ENCODE measurements around the gene DOCK4.

The DOCK4 gene

GRCh38 chr7:111730476-111731300, 475.5 kb downstream of the DOCK4 start:
- DNase-seq (ENCODE audit: low read depth in 2 of 2): no peak

DNA sequence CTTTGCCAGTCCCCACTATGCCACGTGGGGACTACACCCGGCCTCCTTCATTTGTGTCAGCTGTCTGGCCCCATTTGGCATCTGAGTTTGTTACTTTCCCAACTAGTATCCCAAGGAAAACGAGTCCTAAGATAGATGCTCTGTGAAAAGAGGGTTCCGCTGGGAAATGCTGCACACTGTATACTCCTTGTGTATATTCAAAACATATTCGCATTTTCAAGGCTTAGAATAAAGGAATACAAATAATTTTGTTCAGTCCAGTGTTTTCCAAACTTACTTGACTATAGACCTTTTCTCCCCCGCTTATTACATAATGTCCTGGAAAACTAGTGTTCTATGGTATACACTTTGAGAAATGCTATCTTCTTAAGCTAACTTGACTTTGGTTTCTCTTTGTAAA, 476.1 kb downstream of the DOCK4 start:
- DNase-seq (ENCODE audit: low read depth in 2 of 2): no peak

DNA sequence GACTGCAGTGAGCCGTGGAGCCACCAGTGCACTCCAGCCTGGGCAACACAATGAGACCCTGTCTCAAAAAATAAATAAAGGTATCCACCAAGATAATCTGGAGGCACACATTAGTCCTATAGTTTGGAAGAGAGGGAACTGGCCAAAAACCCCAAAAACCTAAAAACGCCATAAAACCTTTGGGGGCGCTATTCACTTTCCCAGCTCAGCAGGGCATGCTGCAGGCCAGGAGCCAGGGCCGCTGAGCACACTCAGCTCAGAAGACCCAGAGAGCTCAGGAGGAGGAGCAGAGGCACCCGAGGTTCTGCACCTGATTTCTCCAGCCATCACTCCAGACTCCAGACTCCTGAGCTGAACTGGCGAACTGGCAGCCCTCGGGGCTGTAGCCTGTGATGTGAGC, 476.7 kb downstream of the DOCK4 start:
- no peak for DNase-seq (ENCODE audit: low read depth in 2 of 2)

DNA sequence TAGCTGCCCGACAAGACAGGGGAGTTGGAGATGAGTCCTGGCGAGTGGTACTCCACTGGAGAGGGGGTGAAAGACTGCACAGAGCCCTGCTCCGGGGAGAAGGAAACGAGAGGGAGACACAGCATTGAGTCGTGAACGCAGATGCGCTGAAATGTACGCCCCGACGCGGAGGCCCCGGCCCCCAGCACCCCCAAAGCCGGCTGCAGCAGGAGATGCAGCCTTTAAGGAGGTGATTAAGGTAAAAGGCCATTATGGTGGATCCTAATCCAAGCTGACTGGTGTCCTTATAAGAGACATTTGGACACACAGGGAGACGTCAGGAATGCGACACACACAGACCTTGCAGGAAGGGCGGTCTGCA, 477.6 kb downstream of the DOCK4 start:
- no peak for DNase-seq (ENCODE audit: low read depth in 2 of 2)

- DNase-seq (ENCODE audit: low read depth in 2 of 2): no peak
These were observed 478.1 kb downstream of the DOCK4 start for GRCh38 chr7:111727905-111728634.

- no peak for DNase-seq (ENCODE audit: low read depth in 2 of 2)
These were observed 487.3 kb downstream of the DOCK4 start for GRCh38 chr7:111718886-111719285.

DNA sequence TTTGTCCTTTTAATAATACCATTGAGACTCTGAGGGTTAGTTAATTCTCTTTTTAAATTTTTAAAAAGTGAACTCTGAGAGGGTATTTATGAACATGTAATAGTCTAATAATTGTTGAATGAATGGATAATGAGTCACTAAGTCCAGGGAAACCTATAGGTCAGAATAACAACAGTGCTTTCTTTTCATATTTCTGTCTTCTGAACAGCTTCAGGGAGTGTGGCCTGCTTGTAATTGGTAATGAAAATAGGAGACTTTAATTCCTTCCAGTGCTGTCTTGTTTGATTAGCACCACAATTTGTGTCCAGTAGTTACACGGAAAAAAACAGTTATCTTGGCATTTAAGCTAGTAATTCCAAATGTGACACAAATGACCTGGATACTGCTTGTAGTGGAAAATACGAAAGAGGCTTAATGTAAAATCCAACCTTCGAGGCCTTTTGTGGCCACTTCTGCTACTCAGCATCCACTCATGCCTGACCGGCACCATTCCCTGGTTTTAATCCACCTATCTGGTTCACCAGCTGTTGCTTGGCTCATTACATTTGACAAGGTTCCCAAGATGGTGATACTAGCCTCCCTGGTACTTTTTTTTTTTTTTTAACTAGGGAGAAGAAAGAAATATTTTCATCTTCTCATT, 494.7 kb downstream of the DOCK4 start:
- no peak for DNase-seq (ENCODE audit: low read depth in 2 of 2)

DNA sequence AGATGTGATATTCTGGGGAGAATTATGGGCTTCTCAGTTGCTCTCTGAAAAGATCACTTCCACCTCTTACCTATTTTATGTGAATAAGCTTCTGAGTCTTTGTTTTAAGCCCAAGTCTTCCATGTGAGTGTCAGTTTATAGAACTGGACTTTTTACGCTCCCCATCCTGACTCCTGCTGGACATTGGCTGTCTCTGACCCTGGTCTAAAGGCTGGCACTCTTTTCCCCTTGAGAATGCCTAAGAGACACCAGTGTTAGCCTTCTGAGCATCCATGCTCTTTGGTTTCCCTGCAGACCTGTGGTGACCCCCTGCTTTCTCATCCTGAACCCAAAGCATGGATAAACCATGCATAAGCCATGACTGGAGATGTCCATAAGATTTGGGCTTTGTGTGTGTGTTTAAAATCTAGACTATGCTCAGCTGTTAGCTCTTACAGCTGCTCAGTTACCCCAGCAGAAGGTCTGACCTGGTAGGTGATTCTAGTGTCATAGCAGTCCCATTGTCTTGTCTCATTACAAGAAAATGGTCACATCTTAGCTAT, 495.3 kb downstream of the DOCK4 start:
- DNase-seq (ENCODE audit: low read depth in 2 of 2): no peak

DNA sequence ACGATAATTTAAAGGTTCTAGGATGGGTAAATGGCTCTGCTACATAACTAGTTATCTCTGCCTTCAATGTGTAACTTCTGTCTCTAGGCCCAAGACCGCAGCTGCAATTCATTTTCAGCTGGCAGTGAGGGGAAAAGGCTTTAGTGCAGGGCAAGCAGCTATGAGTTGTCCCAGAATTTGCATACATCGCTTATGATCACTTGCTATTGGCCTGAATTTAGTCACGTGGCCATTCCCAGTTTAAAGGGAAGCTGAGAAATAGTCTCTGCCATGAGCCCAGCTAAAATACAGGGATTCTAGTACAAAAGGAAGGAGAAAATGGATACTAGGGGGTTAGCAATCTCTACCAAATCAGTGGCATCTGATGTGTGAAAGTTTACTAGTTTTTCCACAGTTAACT, 498.1 kb downstream of the DOCK4 start:
- no peak for DNase-seq (ENCODE audit: low read depth in 2 of 2)

DNA sequence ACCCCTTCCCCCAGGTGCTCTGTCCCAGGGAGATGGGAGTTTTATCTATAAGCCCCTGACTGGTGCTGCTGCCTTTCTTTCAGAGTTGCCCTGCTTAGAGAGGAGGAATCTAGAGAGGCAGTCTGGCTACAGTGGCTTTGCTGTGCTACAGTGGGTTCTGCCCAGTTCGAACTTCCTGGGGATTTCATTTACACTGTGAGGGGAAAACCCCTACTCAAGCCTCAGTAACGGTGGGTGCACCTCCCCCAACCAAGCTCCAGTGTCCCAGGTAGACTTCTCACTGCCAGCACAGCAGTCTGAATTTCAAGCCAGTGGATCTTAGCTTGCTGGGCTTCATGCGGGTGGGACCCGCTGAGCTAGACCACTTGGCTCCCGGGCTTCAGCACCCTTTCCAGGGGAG, 500.4 kb downstream of the DOCK4 start:
- DNase-seq (ENCODE audit: low read depth in 2 of 2): no peak

DNA sequence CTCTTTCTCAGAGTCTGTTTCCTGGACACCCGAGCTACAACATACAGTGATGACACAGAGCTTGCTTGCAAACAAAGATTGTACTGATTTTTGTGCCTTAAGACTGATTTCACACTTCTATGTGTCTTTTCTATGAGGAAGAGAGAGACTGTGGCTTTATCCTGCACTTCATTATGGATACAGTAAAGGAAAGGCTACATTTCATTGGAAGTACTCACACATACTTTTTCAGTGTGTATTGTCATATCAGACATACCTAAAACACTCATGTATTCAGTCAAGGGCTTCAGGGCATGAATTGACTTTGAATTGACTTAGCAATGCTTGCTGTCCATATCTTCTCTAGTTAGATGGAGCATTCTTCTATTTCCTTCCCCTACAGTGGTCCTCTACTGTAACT, 508.4 kb downstream of the DOCK4 start:
- DNase-seq (ENCODE audit: low read depth in 2 of 2): no peak

DNA sequence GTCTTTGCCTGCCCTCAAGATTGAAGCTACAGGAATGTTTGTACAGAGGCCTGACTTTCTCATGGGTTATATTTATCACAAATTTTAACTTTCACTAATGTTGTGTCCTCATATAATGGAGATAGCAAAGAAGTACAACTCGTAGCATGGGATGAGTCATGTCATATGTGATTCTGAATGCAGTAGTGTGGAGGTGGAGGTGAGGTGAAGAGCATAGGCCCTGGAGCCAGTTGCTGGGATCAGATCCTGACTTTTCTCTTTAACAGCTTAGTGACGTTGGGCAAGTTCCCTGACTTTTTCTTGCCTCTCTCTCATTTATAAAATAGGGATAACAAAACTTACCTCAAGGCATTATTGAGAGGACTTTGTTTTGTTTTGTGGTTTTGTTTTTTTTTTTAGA, 511.8 kb downstream of the DOCK4 start:
- no peak for DNase-seq (ENCODE audit: low read depth in 2 of 2)

DNA sequence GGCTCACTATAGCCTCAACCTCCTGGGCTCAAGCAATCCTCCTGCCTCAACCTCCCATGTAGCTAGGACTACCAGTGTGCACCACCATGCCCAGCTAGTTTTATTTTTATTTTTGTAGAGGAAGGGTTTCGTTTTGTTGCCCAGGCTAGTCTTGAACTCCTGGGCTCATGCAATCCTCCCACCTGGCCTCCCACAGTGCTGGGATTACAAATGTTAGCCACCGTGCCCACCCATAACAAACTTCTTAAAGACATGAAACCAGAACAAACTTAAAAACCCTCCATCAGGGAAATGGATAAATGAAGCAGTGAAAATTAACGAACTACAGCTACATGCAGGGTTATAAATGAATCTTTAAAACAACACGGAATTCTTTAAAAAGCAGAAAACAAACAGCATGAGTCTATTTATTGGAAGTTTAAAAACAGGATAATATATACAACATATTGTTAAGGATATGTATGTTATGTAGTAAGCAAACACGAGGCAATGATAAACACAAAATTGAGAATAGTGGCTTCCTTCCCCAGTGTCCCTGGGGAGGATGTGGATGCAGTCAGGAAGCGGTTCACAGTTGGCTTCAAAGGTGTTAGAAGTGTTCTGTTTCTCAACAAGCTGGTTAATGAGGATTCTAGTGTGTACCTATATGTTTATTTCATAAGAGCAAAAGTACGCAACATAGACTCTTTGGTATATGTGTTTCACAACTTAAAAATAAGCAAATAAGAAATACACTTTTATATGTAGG, 515.7 kb downstream of the DOCK4 start:
- no peak for DNase-seq (ENCODE audit: low read depth in 2 of 2)

DNA sequence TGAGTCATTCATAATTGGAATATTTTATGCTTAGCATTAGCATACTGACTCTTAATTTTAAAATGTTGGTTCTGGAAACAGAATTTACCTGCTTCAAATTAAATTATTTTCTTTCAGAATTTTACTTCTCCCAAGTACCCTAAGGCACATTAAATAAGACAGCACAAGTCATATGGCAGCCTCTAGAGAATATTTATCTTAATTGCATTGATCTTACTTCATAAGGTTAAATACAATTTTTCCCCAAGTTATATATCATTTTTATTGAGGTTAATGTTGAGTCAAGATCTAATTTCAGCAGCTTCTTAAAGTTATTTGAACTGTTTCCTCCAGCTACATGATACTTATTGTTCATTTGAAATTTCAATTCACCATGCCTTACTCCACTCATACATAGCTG, 520.9 kb downstream of the DOCK4 start:
- DNase-seq (ENCODE audit: low read depth in 2 of 2): no peak

GRCh38 chr7:111682588-111683340, 523.4 kb downstream of the DOCK4 start:
- no peak for DNase-seq (ENCODE audit: low read depth in 2 of 2)

DNA sequence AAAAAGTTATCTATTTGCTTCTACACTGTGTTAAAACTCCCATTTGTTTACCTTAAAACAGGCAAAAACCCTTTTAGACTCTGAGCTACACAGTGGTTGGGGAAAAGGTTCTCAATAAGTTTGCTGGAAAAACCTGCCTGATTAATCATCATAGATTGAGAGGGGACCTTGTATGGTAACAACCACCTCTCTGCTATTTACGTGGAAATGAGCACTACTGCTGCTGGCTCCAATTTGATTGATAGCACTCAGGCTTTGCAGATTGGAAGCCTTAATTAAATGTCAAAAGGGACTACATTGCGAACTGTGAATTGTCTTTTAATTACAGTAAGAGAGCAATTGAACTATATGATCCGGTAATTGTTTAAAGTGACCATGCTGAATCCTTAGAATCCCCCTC, 525.0 kb downstream of the DOCK4 start:
- DNase-seq (ENCODE audit: low read depth in 2 of 2): no peak

- DNase-seq (ENCODE audit: low read depth in 2 of 2): no peak
These were observed 527.2 kb downstream of the DOCK4 start for GRCh38 chr7:111678986-111679385.

DNA sequence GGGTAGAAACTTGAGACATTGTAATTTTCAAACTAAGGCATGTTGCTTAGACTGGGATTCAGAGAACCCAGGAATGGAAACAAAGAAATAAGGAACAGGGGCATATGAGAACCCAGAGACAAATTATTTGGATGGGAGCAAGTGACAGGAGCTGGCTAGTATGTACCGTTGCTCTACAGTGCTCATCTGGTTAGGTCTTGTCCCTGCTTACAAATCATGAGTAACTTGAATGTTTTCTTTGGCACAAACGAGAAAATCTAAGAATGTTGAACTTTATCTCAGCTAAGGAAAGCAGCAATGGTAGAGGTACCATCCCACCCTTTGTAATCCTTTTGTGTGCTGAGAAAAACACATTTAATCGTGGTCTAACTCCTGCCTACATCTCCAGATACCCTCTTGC, 527.9 kb downstream of the DOCK4 start:
- no peak for DNase-seq (ENCODE audit: low read depth in 2 of 2)

DNA sequence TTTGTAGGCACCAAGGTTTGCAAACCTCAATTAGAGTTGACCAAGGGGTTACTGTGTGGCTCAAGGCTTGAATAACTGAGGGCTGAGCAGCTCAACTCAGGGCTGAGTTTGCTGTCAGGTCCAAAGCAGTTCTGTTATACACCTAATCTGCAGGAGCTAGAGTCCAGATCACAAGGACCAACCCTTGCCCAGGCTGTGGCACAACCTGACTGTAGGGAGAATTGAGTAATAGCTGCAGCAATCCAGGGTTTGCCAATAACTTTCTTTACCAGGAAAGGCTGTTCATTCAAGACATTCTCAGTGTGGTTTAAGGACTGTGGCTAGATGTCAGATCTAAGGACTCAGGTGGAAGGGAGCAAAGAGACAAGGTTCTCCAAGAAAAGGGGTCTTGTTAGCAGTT, 528.4 kb downstream of the DOCK4 start:
- DNase-seq (ENCODE audit: low read depth in 2 of 2): no peak

DNA sequence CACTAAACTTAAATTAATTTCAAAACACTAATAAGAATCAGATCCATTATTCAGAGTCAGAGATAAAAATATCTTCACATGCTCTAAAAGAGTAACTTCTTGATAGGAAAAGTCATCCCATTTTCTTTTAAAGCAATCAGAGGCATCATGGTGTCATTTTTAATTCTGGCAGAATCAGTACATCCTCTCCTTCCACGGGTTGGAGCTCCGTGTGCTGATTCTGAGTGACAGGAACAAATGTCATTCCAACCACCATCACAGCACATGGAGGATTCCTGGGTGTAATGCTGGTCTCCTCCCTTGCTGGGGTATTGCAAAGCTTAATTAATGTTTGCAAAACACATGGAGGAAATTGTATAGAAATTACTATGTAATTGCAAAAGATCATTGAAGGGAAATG, 529.4 kb downstream of the DOCK4 start:
- DNase-seq (ENCODE audit: low read depth in 2 of 2): no peak
